Trophoblast cell (in vitro differentiated cells and primary cell): ENCODE measurements around the gene SEMA7A.

Experiments
- DNase-seq, 2 donors: peaks; one replicate each; pipeline ENCODE4 v3.0.0-alpha.2; 2016
- H2AFZ ChIP-seq: 2 replicates; pipeline ENCODE4 v1.6.1; 2013; ENCODE audit warnings: low read length, moderate library complexity, mild to moderate bottlenecking; ENCODE audit not compliant: insufficient read depth, poor library complexity
- H2AK5ac ChIP-seq: 2 replicates; pipeline ENCODE4 v1.6.1; 2013; ENCODE audit warnings: mild to moderate bottlenecking, low read length
- H2BK120ac ChIP-seq: 2 replicates; pipeline ENCODE4 v1.6.1; 2013; ENCODE audit warnings: low read length, mild to moderate bottlenecking, moderate library complexity; ENCODE audit not compliant: insufficient read depth, poor library complexity
- H2BK12ac ChIP-seq: 2 replicates; pipeline ENCODE4 v1.6.1; 2013; ENCODE audit warnings: mild to moderate bottlenecking, low read length, moderate library complexity
- H2BK5ac ChIP-seq: 2 replicates; pipeline ENCODE4 v1.6.1; 2013; ENCODE audit warnings: low read length, low read depth, moderate library complexity, mild to moderate bottlenecking; ENCODE audit not compliant: poor library complexity
- H3K14ac ChIP-seq: 2 replicates; pipeline ENCODE4 v1.6.1; 2013; ENCODE audit warnings: mild to moderate bottlenecking, low read length
- H3K18ac ChIP-seq: 2 replicates; pipeline ENCODE4 v1.6.1; 2013; ENCODE audit warnings: mild to moderate bottlenecking, low read length
- H3K23ac ChIP-seq: 2 replicates; pipeline ENCODE4 v1.6.1; 2013; ENCODE audit warnings: low read length
- H3K27ac ChIP-seq: 2 replicates; pipeline ENCODE4 v1.5.1; 2013; ENCODE audit warnings: low read depth, mild to moderate bottlenecking, inconsistent platforms, low read length, moderate library complexity
- H3K27me3 ChIP-seq: 2 replicates; pipeline ENCODE4 v1.6.1; 2013; ENCODE audit warnings: inconsistent platforms, mild to moderate bottlenecking, low read length, moderate library complexity; ENCODE audit not compliant: insufficient read depth
- H3K36me3 ChIP-seq, 2 experiments: 1 replicate in 1 of 2; 2 replicates in 1 of 2; pipeline ENCODE4 v1.6.1; 2013; ENCODE audit warnings: low read length in 2 of 2, mild to moderate bottlenecking in 2 of 2, moderate library complexity in 1 of 2; ENCODE audit not compliant: insufficient read depth in 2 of 2, control insufficient read depth in 1 of 2
- H3K4ac ChIP-seq: 2 replicates; pipeline ENCODE4 v1.6.1; 2013; ENCODE audit warnings: low read depth, mild to moderate bottlenecking, low read length, moderate library complexity
- H3K4me1 ChIP-seq, 2 experiments: 1 replicate in 1 of 2; 2 replicates in 1 of 2; pipeline ENCODE4 v1.6.1; 2013; ENCODE audit warnings: low read length in 2 of 2, mild to moderate bottlenecking in 2 of 2, moderate library complexity in 1 of 2; ENCODE audit not compliant: insufficient read depth in 2 of 2, control insufficient read depth in 1 of 2
- H3K4me2 ChIP-seq: 2 replicates; pipeline ENCODE4 v1.6.1; 2013; ENCODE audit warnings: inconsistent platforms, mild to moderate bottlenecking, low read length, moderate library complexity
- H3K4me3 ChIP-seq: 2 replicates; pipeline ENCODE4 v1.5.1; 2013; ENCODE audit warnings: mild to moderate bottlenecking, low read depth, low read length, inconsistent platforms
- H3K79me1 ChIP-seq: one replicate; pipeline ENCODE4 v1.6.1; 2013; ENCODE audit warnings: low read length
- H3K79me2 ChIP-seq: 2 replicates; pipeline ENCODE4 v1.6.1; 2013; ENCODE audit warnings: low read length, mild to moderate bottlenecking; ENCODE audit not compliant: control insufficient read depth, insufficient read depth, poor library complexity
- H3K9ac ChIP-seq: 2 replicates; pipeline ENCODE4 v1.6.1; 2013; ENCODE audit warnings: mild to moderate bottlenecking, low read length
- H3K9me3 ChIP-seq: 2 replicates; pipeline ENCODE4 v1.6.1; 2013; ENCODE audit warnings: low read depth, mild to moderate bottlenecking, control low read depth, inconsistent platforms, low read length; ENCODE audit not compliant: insufficient read depth
- H4K12ac ChIP-seq: 2 replicates; pipeline ENCODE4 v1.6.1; 2013; ENCODE audit warnings: low read depth, mild to moderate bottlenecking, low read length, moderate library complexity
- H4K8ac ChIP-seq: 2 replicates; pipeline ENCODE4 v1.6.1; 2013; ENCODE audit warnings: low read depth, mild to moderate bottlenecking, low read length, moderate library complexity
- H4K91ac ChIP-seq: one replicate; pipeline ENCODE4 v1.6.1; 2013; ENCODE audit warnings: low read depth, mild to moderate bottlenecking, low read length, moderate library complexity
- WGBS: extraction: QIAGEN DNeasy Blood & Tissue Kit; methylation state at CpG from one replicate; pipeline ENCODE4 v1.1.7; 2013; ENCODE audit warnings: missing lambda C conversion rate; ENCODE audit not compliant: insufficient read length, insufficient coverage; ENCODE audit errors: extremely low coverage; 5-methylcytosine and 5-hydroxymethylcytosine counted together

Gene SEMA7A

DNA sequence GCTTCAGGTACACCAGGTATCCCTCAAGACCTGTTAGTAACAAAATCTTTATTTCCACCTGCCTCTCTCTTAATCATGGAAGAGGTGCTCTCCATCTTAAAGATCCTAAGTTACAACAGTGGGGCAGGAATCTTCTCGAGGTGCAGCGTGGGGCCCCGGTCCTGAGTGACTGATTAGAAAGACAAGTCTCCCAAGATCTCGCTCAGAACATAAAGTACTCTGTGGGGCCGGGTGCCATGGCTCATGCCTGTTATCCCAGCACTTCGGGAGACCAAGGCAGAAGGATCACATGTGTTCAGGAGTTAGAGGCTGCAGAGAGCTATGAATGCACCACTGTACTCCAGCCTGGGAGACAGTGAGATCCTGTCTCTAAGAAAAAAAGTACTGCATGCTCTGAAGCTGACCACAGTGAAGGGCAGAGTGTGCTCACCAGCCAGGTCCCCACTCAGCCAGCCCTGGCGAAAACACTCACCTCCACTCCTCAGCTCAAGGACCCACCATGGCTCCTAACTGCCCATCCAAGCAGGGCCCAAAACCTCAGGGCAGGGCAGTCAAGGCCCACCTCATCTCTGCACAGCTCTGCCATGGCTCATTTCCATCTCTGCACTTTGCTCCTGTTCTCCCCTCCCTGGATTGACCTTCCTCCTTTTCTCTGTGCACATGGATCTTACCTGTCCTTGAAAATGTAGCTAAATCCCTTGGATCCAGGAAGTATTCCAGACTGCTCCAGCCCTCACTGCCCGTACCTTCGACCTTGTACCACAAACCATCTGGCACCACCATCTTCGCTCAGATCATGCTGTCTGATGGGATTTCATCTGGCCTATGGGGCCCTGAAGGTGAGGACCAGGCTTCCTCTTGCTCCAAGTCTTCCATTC lies 7.1 kb downstream of the SEMA7A start:
- H3K4ac ChIP-seq = no peak overlapping the region
- peaks cover 20% of the 10 kb centered on the region for H3K79me1 ChIP-seq
- H2BK12ac ChIP-seq = no peak overlapping the region
- peak overlapping the region; percentile 24 for H3K27ac ChIP-seq
- H3K9ac ChIP-seq = no peak overlapping the region
- no peak overlapping the region for H4K91ac ChIP-seq
- DNase-seq = no peak
- H3K4me3 ChIP-seq = no peak overlapping the region
- no peak overlapping the region for H3K14ac ChIP-seq
- no peak overlapping the region for H3K18ac ChIP-seq
- H4K8ac ChIP-seq = no peak overlapping the region
- no peak overlapping the region for H4K12ac ChIP-seq
- no peak overlapping the region for H2AFZ ChIP-seq
- H2BK120ac ChIP-seq = no peak overlapping the region
- H3K23ac ChIP-seq = no peak overlapping the region
- no peaks in the 10 kb centered on the region for H3K9me3 ChIP-seq
- WGBS = no CpG with 5 or more reads among the region's 10 CpGs
- peaks cover 32% of the 10 kb centered on the region for H3K79me2 ChIP-seq
- peaks cover 35 to 47% of the 10 kb centered on the region in 2 experiments for H3K4me1 ChIP-seq
- H2BK5ac ChIP-seq = peak overlapping the region; percentile 4
- H2AK5ac ChIP-seq = no peak overlapping the region
- no peak overlapping the region for H3K4me2 ChIP-seq
- peaks cover 19 to 23% of the 10 kb centered on the region in 2 experiments for H3K36me3 ChIP-seq
- no peaks in the 10 kb centered on the region for H3K27me3 ChIP-seq

DNA sequence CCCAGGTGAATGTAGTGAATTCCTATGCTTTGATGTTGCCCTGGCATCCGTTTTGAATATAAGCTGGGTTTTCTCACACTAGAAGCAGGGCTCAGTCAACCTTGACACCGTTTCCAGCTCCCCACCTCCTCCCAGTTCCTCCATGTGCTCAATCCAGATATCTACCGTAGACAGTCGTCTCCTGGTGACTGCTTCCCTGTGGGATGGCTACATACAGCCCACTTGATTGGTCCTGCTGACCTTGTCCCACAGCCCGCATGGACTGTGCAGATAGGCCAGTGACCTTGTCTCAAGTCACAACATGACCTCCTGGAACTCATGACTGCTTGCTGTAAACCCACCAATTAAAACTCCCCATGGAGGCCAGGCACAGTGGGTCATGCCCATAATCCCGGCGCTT lies 8.1 kb downstream of the SEMA7A start:
- Histone ChIP-seq H3K36me3 (peaks cover 19 to 20% of the 10 kb centered on the region in 2 experiments), H3K23ac (no peak overlapping the region), H2BK120ac (no peak overlapping the region), H3K27ac (no peak overlapping the region), H3K79me2 (peaks cover 33% of the 10 kb centered on the region), H2AK5ac (no peak overlapping the region), H3K14ac (no peak overlapping the region), H2BK12ac (no peak overlapping the region), H3K27me3 (no peaks in the 10 kb centered on the region), H3K4ac (no peak overlapping the region), H4K8ac (no peak overlapping the region), H3K79me1 (peaks cover 25% of the 10 kb centered on the region), H3K4me1 (peaks cover 45 to 50% of the 10 kb centered on the region in 2 experiments), H3K18ac (no peak overlapping the region), H3K4me3 (no peak overlapping the region), H3K9me3 (no peaks in the 10 kb centered on the region), H4K91ac (no peak overlapping the region), H2AFZ (no peak overlapping the region), H3K4me2 (no peak overlapping the region), H3K9ac (no peak overlapping the region), H4K12ac (no peak overlapping the region), H2BK5ac (no peak overlapping the region)
- WGBS = no CpG with 5 or more reads among the region's 7 CpGs
- DNase-seq = no peak

DNA sequence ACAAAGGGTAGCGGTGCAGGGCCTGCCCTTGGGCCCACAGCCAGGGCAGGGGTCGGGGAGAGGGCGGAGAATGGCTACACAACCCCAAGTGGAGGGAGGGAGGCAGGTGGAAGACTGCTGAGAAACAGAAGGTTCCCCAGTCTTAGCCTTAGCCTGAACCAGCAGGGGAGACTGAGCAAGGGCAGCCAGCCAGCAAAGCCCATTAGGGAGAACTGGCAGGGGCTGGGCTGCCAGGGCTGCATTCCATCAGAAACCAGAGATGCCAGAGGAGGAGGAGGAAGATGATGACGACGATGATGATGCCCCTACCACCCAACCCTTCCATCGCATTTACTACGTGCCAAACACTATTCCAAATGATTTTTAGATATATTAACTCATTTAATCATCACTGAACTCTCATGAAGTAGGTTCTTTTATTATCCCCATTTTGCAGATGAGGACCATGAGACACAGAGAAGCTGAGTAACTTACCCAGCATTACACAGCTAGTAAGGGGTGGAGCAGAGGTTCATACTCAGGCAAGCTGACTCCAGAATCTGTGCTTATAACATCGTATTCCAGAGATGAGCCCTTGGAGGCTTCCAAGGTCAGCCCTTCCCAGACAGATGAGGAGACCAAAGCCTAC lies 8.7 kb downstream of the SEMA7A start:
- Histone ChIP-seq H4K91ac (peak overlapping the region; percentile 1), H3K9ac (no peak overlapping the region), H3K23ac (no peak overlapping the region), H3K27me3 (no peaks in the 10 kb centered on the region), H2AFZ (no peak overlapping the region), H3K18ac (peak overlapping the region; percentile 14), H2BK12ac (no peak overlapping the region), H3K4me2 (no peak overlapping the region), H4K8ac (peak overlapping the region; percentile 13), H2BK120ac (no peak overlapping the region), H3K79me1 (peaks cover 30% of the 10 kb centered on the region), H3K4me1 (peaks cover 50 to 55% of the 10 kb centered on the region in 2 experiments), H2AK5ac (no peak overlapping the region), H3K14ac (peak overlapping the region; percentile 16), H4K12ac (no peak overlapping the region), H3K9me3 (no peaks in the 10 kb centered on the region), H3K27ac (no peak overlapping the region), H3K4me3 (no peak overlapping the region), H3K36me3 (peaks cover 19 to 20% of the 10 kb centered on the region in 2 experiments), H3K79me2 (peaks cover 37% of the 10 kb centered on the region), H3K4ac (peak overlapping the region; percentile 1), H2BK5ac (no peak overlapping the region)
- WGBS = no CpG with 5 or more reads among the region's 8 CpGs
- DNase-seq = no peak

DNA sequence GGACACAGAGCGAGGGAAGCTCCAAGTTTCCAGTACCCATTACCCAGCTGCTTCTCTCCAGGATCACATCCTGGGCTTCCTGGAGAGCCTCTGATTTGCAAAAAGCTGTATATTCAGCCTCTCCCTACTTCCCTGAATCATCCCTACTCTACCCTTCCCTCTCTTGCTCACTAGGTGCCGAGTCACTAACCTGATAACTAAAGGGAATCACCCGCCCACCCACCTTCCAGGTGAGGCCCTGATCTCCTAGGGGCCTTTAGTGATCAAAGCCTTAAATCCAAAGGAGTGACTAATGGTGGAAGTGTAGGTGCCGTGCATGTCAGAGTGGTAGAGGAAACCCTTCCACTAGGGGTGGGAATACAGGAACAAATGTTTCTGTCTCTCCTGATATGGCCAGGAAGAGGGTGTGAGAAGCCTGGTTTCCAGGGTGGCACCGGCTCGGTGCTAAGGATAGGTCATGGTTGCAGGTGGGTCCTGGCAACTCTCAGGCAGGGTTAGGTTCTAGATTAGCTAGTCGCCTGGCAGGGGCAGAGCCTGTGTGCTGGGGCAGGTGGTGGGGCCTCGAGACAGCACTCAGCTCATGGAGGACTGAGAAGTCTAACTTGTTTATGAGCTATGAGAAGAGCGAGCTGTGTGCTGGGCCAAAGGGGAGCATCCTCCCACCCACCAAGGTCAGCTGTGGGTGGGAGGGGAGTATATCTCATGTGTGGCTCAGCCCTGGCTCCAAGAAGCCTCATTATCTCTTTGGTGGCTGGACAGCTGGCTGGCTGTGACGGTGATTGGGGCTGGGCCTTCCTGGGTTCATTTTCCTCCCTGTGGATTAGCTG lies 10.1 kb downstream of the SEMA7A start:
- H3K9ac ChIP-seq = peak overlapping the region; percentile 12

More for the DNA sequence above, 10.1 kb downstream of the SEMA7A start:
- H2BK12ac ChIP-seq = peak overlapping the region; percentile 56
- H2BK5ac ChIP-seq = peak overlapping the region; percentile 25
- H3K4me3 ChIP-seq = no peak overlapping the region
- no peak overlapping the region for H2AFZ ChIP-seq
- WGBS = no CpG with 5 or more reads among the region's 10 CpGs
- peak overlapping the region; percentile 10 for H4K91ac ChIP-seq
- DNase-seq = peak in 1 of 2 donors; percentile 78
- peak overlapping the region; percentile 4 for H2BK120ac ChIP-seq
- H3K4me1 ChIP-seq = peaks cover 47 to 62% of the 10 kb centered on the region in 2 experiments
- no peak overlapping the region for H4K8ac ChIP-seq
- peak overlapping the region; percentile 8 for H2AK5ac ChIP-seq
- peak overlapping the region; percentile 21 for H3K27ac ChIP-seq
- peak overlapping the region; percentile 33 for H3K4me2 ChIP-seq
- H4K12ac ChIP-seq = no peak overlapping the region
- peaks cover 33% of the 10 kb centered on the region for H3K79me2 ChIP-seq
- peak overlapping the region; percentile 4 for H3K4ac ChIP-seq
- H3K36me3 ChIP-seq = peaks cover 16 to 19% of the 10 kb centered on the region in 2 experiments
- H3K27me3 ChIP-seq = no peaks in the 10 kb centered on the region
- peak overlapping the region; percentile 9 for H3K14ac ChIP-seq
- H3K9me3 ChIP-seq = no peaks in the 10 kb centered on the region
- peaks cover 34% of the 10 kb centered on the region for H3K79me1 ChIP-seq
- H3K18ac ChIP-seq = peak overlapping the region; percentile 63
- H3K23ac ChIP-seq = no peak overlapping the region
